NOMO-1 (cell line): Measurements from ENCODE around the gene NEUROD1.
A peak's percentile ranks its signal among the peaks of the same experiment; 100 is the strongest.
"Not testable (repeated sequence)": the region's sequence is repeated elsewhere in the genome, so short reads cannot be mapped to it uniquely, and the experiment has no call there.

Experiments used
- DNase-seq, 2 experiments: peaks; one replicate each; lab custom pipeline; 2025; ENCODE audit not compliant: unreplicated experiment in 2 of 2; lab: John Stamatoyannopoulos, UW

The NEUROD1 gene

GRCh38 chr2:181680055-181680936, at the start of gene NEUROD1:
Gene NEUROD1 (minus strand): TSS chr2:181680517. CDS start chr2:181678860, 1,657 bp downstream.
- no peak for DNase-seq

GRCh38 chr2:181725476-181725875, 45.2 kb upstream of the NEUROD1 start:
- DNase-seq, result no peak

- no peak for DNase-seq
Measured at GRCh38 chr2:181724662-181725061, 44.3 kb upstream of the NEUROD1 start.

GRCh38 chr2:181723731-181724130, 43.4 kb upstream of the NEUROD1 start:
- no peak for DNase-seq

GRCh38 chr2:181715033-181715630, 34.8 kb upstream of the NEUROD1 start:
- DNase-seq, result peak; percentile 47 to 85

- DNase-seq, result not testable (repeated sequence)
Measured at GRCh38 chr2:181711051-181711450, 30.7 kb upstream of the NEUROD1 start.

GRCh38 chr2:181702519-181702918, 22.2 kb upstream of the NEUROD1 start:
- not testable (repeated sequence) for DNase-seq

- no peak for DNase-seq
Measured at GRCh38 chr2:181698223-181698622, 17.9 kb upstream of the NEUROD1 start.

- peak; percentile 23 to 81 for DNase-seq
Measured at GRCh38 chr2:181697571-181697970, 17.3 kb upstream of the NEUROD1 start.

GRCh38 chr2:181697126-181697525, 16.8 kb upstream of the NEUROD1 start:
- DNase-seq, result peak; percentile 64 to 83

GRCh38 chr2:181694271-181694670, 14.0 kb upstream of the NEUROD1 start:
- no peak for DNase-seq

- no peak for DNase-seq
Measured at GRCh38 chr2:181690860-181691259, 10.5 kb upstream of the NEUROD1 start.

- DNase-seq, result no peak
Measured at GRCh38 chr2:181686576-181687185, 6.4 kb upstream of the NEUROD1 start.

GRCh38 chr2:181685150-181685688, 4.9 kb upstream of the NEUROD1 start:
- DNase-seq, result no peak

GRCh38 chr2:181684454-181685149, 4.3 kb upstream of the NEUROD1 start:
- DNase-seq, result no peak

GRCh38 chr2:181683518-181684453, 3.5 kb upstream of the NEUROD1 start:
- no peak for DNase-seq

GRCh38 chr2:181682795-181683517, 2.6 kb upstream of the NEUROD1 start:
- no peak for DNase-seq

GRCh38 chr2:181682026-181682789, 1.9 kb upstream of the NEUROD1 start:
- no peak for DNase-seq
